Measurements from ENCODE around the gene TTLL10. TPM values are rescaled to one million over a fixed set of nuclear protein-coding genes. Genes with fewer than 3 reads are reported as not detected.

The TTLL10 gene
- not detected for total RNA-seq
- polyA plus RNA-seq, result not detected

- Histone ChIP-seq H3K27me3 (ENCODE audit: control insufficient read depth, insufficient read depth, low read length) (no peaks in the 10 kb centered on the region), H3K27ac (ENCODE audit: insufficient read depth, low read length, poor library complexity, severe bottlenecking) (no peak within 1 kb of the TSS), H3K9me3 (ENCODE audit: control insufficient read depth in 2 of 2, low read length in 2 of 2) (no peaks in the 10 kb centered on the region), H3K36me3 (ENCODE audit: control insufficient read depth, insufficient read depth, low read length) (no peaks in the 10 kb centered on the region), H3K4me1 (ENCODE audit: control insufficient read depth, insufficient read depth, low read length, poor library complexity, severe bottlenecking) (peaks cover 38% of the 10 kb centered on the region), H3K4me3 (ENCODE audit: low read depth, low read length) (no peak within 1 kb of the TSS)
- Mint-ChIP-seq H3K27ac (no peak within 1 kb of the TSS), H3K36me3 (no peaks in the 10 kb centered on the region), H3K4me1 (peaks cover 0 to 25% (median 1%) of the 10 kb centered on the region in 4 donors), H3K9me3 (no peaks in the 10 kb centered on the region), H3K27me3 (peaks cover 17% of the 10 kb centered on the region), H3K4me3 (peak within 1 kb of the TSS in 1 of 4 donors; percentile 28)
- DNase-seq (peak; percentile 42 to 76 (median 62)), ATAC-seq (ENCODE audit: low read depth in 2 of 2) (peak; percentile 58 to 83)
Observed at GRCh38 chr1:1173793-1174415, at the start of gene TTLL10. Gene TTLL10, plus strand, starts transcription at chr1:1173880. Its CDS starts 5,336 bp downstream, at chr1:1179216.

GRCh38 chr1:1124508-1124785 is 49.2 kb upstream of the TTLL10 start:
- Mint-ChIP-seq H3K4me3 (no peak overlapping the region), H3K27me3 (peaks cover 10% of the 10 kb centered on the region), H3K9me3 (no peaks in the 10 kb centered on the region), H3K36me3 (no peaks in the 10 kb centered on the region), H3K27ac (no peak overlapping the region), H3K4me1 (peaks cover 0 to 6% (median 2%) of the 10 kb centered on the region in 4 donors)
- Histone ChIP-seq H3K9me3 (ENCODE audit: control insufficient read depth in 2 of 2, low read length in 2 of 2) (no peaks in the 10 kb centered on the region), H3K27me3 (ENCODE audit: control insufficient read depth, insufficient read depth, low read length) (no peaks in the 10 kb centered on the region), H3K36me3 (ENCODE audit: control insufficient read depth, insufficient read depth, low read length) (no peaks in the 10 kb centered on the region), H3K27ac (ENCODE audit: insufficient read depth, low read length, poor library complexity, severe bottlenecking) (no peak overlapping the region), H3K4me1 (ENCODE audit: control insufficient read depth, insufficient read depth, low read length, poor library complexity, severe bottlenecking) (peaks cover 9% of the 10 kb centered on the region), H3K4me3 (ENCODE audit: low read depth, low read length) (no peak overlapping the region)
- ATAC-seq (ENCODE audit: low read depth in 2 of 2), result no peak
- DNase-seq, result no peak

- peaks cover 10% of the 10 kb centered on the region for H3K27me3 Mint-ChIP-seq
- DNase-seq (no peak), ATAC-seq (ENCODE audit: low read depth in 2 of 2) (no peak)
- Histone ChIP-seq H3K4me3 (ENCODE audit: low read depth, low read length) (no peak overlapping the region), H3K9me3 (ENCODE audit: control insufficient read depth in 2 of 2, low read length in 2 of 2) (no peaks in the 10 kb centered on the region), H3K4me1 (ENCODE audit: control insufficient read depth, insufficient read depth, low read length, poor library complexity, severe bottlenecking) (peaks cover 9% of the 10 kb centered on the region), H3K27me3 (ENCODE audit: control insufficient read depth, insufficient read depth, low read length) (no peaks in the 10 kb centered on the region), H3K27ac (ENCODE audit: insufficient read depth, low read length, poor library complexity, severe bottlenecking) (no peak overlapping the region), H3K36me3 (ENCODE audit: control insufficient read depth, insufficient read depth, low read length) (no peaks in the 10 kb centered on the region)
- H3K36me3 Mint-ChIP-seq, result no peaks in the 10 kb centered on the region
- no peaks in the 10 kb centered on the region for H3K9me3 Mint-ChIP-seq
- H3K27ac Mint-ChIP-seq, result no peak overlapping the region
- H3K4me3 Mint-ChIP-seq, result peak overlapping the region in 1 of 4 donors; percentile 10
- peaks cover 0 to 6% (median 2%) of the 10 kb centered on the region in 4 donors for H3K4me1 Mint-ChIP-seq
Observed at GRCh38 chr1:1124786-1125642, 48.7 kb upstream of the TTLL10 start.

- no peaks in the 10 kb centered on the region for H3K9me3 Mint-ChIP-seq
- H3K36me3 Mint-ChIP-seq, result no peaks in the 10 kb centered on the region
- Histone ChIP-seq H3K27me3 (ENCODE audit: control insufficient read depth, insufficient read depth, low read length) (no peaks in the 10 kb centered on the region), H3K4me1 (ENCODE audit: control insufficient read depth, insufficient read depth, low read length, poor library complexity, severe bottlenecking) (peaks cover 9% of the 10 kb centered on the region), H3K27ac (ENCODE audit: insufficient read depth, low read length, poor library complexity, severe bottlenecking) (no peak overlapping the region), H3K36me3 (ENCODE audit: control insufficient read depth, insufficient read depth, low read length) (no peaks in the 10 kb centered on the region), H3K9me3 (ENCODE audit: control insufficient read depth in 2 of 2, low read length in 2 of 2) (no peaks in the 10 kb centered on the region), H3K4me3 (ENCODE audit: low read depth, low read length) (no peak overlapping the region)
- DNase-seq (no peak), ATAC-seq (ENCODE audit: low read depth in 2 of 2) (no peak)
- peaks cover 0 to 6% (median 2%) of the 10 kb centered on the region in 4 donors for H3K4me1 Mint-ChIP-seq
- H3K27ac Mint-ChIP-seq, result no peak overlapping the region
- no peak overlapping the region for H3K4me3 Mint-ChIP-seq
- H3K27me3 Mint-ChIP-seq, result peaks cover 6% of the 10 kb centered on the region
Observed at GRCh38 chr1:1125945-1126344, 47.7 kb upstream of the TTLL10 start.

GRCh38 chr1:1127551-1128451 is 45.9 kb upstream of the TTLL10 start:
- Mint-ChIP-seq H3K36me3 (no peaks in the 10 kb centered on the region), H3K9me3 (no peaks in the 10 kb centered on the region), H3K27me3 (peaks cover 6% of the 10 kb centered on the region), H3K4me1 (peaks cover 0 to 6% (median 2%) of the 10 kb centered on the region in 4 donors), H3K27ac (no peak overlapping the region), H3K4me3 (no peak overlapping the region)
- ATAC-seq (ENCODE audit: low read depth in 2 of 2) (no peak), DNase-seq (no peak)
- Histone ChIP-seq H3K36me3 (ENCODE audit: control insufficient read depth, insufficient read depth, low read length) (no peaks in the 10 kb centered on the region), H3K4me3 (ENCODE audit: low read depth, low read length) (no peak overlapping the region), H3K27me3 (ENCODE audit: control insufficient read depth, insufficient read depth, low read length) (no peaks in the 10 kb centered on the region), H3K27ac (ENCODE audit: insufficient read depth, low read length, poor library complexity, severe bottlenecking) (no peak overlapping the region), H3K4me1 (ENCODE audit: control insufficient read depth, insufficient read depth, low read length, poor library complexity, severe bottlenecking) (no peaks in the 10 kb centered on the region), H3K9me3 (ENCODE audit: control insufficient read depth in 2 of 2, low read length in 2 of 2) (no peaks in the 10 kb centered on the region)

- H3K4me3 Mint-ChIP-seq, result no peak overlapping the region
Observed at GRCh38 chr1:1128454-1129139, 45.1 kb upstream of the TTLL10 start.

GRCh38 chr1:1129381-1129821 is 44.3 kb upstream of the TTLL10 start:
- Histone ChIP-seq H3K4me1 (ENCODE audit: control insufficient read depth, insufficient read depth, low read length, poor library complexity, severe bottlenecking) (no peaks in the 10 kb centered on the region), H3K9me3 (ENCODE audit: control insufficient read depth in 2 of 2, low read length in 2 of 2) (no peaks in the 10 kb centered on the region), H3K4me3 (ENCODE audit: low read depth, low read length) (no peak overlapping the region), H3K27me3 (ENCODE audit: control insufficient read depth, insufficient read depth, low read length) (no peaks in the 10 kb centered on the region), H3K27ac (ENCODE audit: insufficient read depth, low read length, poor library complexity, severe bottlenecking) (no peak overlapping the region), H3K36me3 (ENCODE audit: control insufficient read depth, insufficient read depth, low read length) (no peaks in the 10 kb centered on the region)
- H3K27me3 Mint-ChIP-seq, result no peaks in the 10 kb centered on the region
- no peaks in the 10 kb centered on the region for H3K4me1 Mint-ChIP-seq
- ATAC-seq (ENCODE audit: low read depth in 2 of 2) (no peak), DNase-seq (no peak)
- no peak overlapping the region for H3K27ac Mint-ChIP-seq
- no peaks in the 10 kb centered on the region for H3K36me3 Mint-ChIP-seq
- H3K4me3 Mint-ChIP-seq, result no peak overlapping the region
- no peaks in the 10 kb centered on the region for H3K9me3 Mint-ChIP-seq

More at GRCh38 chr1:1128454-1129139, 45.1 kb upstream of the TTLL10 start:
- ATAC-seq (ENCODE audit: low read depth in 2 of 2) (no peak), DNase-seq (no peak)
- Mint-ChIP-seq H3K9me3 (no peaks in the 10 kb centered on the region), H3K27me3 (peaks cover 5% of the 10 kb centered on the region), H3K27ac (no peak overlapping the region), H3K36me3 (no peaks in the 10 kb centered on the region), H3K4me1 (peaks cover 0 to 5% (median 2%) of the 10 kb centered on the region in 4 donors)
- H3K27me3 ChIP-seq (ENCODE audit: control insufficient read depth, insufficient read depth, low read length), result no peaks in the 10 kb centered on the region
- no peaks in the 10 kb centered on the region for H3K9me3 ChIP-seq (ENCODE audit: control insufficient read depth in 2 of 2, low read length in 2 of 2)
- no peaks in the 10 kb centered on the region for H3K4me1 ChIP-seq (ENCODE audit: control insufficient read depth, insufficient read depth, low read length, poor library complexity, severe bottlenecking)
- H3K4me3 ChIP-seq (ENCODE audit: low read depth, low read length), result no peak overlapping the region
- no peak overlapping the region for H3K27ac ChIP-seq (ENCODE audit: insufficient read depth, low read length, poor library complexity, severe bottlenecking)
- no peaks in the 10 kb centered on the region for H3K36me3 ChIP-seq (ENCODE audit: control insufficient read depth, insufficient read depth, low read length)
